ENCODE measurements around the gene ATOSB. TPM values are rescaled to one million over a fixed set of nuclear protein-coding genes. Genes with fewer than 3 reads are reported as not detected.
A peak's percentile ranks its signal among the peaks of the same experiment; 100 is the strongest.

ATOSB gene
- total and polyA plus RNA-seq, 4 donors = 9.5 to 32.0 (median 23.0) TPM

GRCh38 chr9:35097573-35097972, 18.1 kb downstream of the ATOSB start:
- WGBS, 2 donors = 88 to 95% methylated on average over 3 of the region's 3 CpGs
- no peak for TF ChIP-seq CTCF (IDR thresholded peaks at IDR 0.05; ENCODE audit: control extremely low read depth, extremely low read depth)
- ATAC-seq (ENCODE audit: insufficient read depth, low FRiP score) = no peak
- Histone ChIP-seq H3K27ac (ENCODE audit: low read depth in 1 of 2, low read length in 1 of 2) (no peak overlapping the region), H3K4me1 (ENCODE audit: control insufficient read depth in 5 of 5, insufficient read depth in 5 of 5, low read length in 5 of 5) (peaks cover 4 to 15% (median 8%) of the 10 kb centered on the region in 5 donors), H3K4me3 (no peak overlapping the region), H3K9me3 (ENCODE audit: control insufficient read depth in 4 of 4, insufficient read depth in 3 of 4, low read length in 3 of 4) (no peaks in the 10 kb centered on the region), H3K27me3 (ENCODE audit: control insufficient read depth in 3 of 3, insufficient read depth in 3 of 3, low read length in 2 of 3) (no peaks in the 10 kb centered on the region), H3K9ac (ENCODE audit: insufficient read depth in 1 of 2, low read length in 2 of 2) (no peak overlapping the region), H3K36me3 (ENCODE audit: control insufficient read depth in 4 of 4, insufficient read depth in 4 of 4, low read length in 4 of 4) (peaks cover 0 to 20% (median 18%) of the 10 kb centered on the region in 4 donors)
- no peak for DNase-seq

GRCh38 chr9:35096035-35096849, 19.4 kb downstream of the ATOSB start, which contains the start of gene PIGO:
Gene PIGO, minus strand, starts transcription at chr9:35096591. Its CDS starts 1,026 bp downstream, at chr9:35095565.
- H3K36me3 ChIP-seq (ENCODE audit: control insufficient read depth in 4 of 4, insufficient read depth in 4 of 4, low read length in 4 of 4) = peaks cover 2 to 32% (median 16%) of the 10 kb centered on the region in 4 donors
- H3K4me3 ChIP-seq = peak within 1 kb of the TSS; percentile 71
- no peaks in the 10 kb centered on the region for H3K27me3 ChIP-seq (ENCODE audit: control insufficient read depth in 3 of 3, insufficient read depth in 3 of 3, low read length in 2 of 3)
- peak within 1 kb of the TSS; percentile 94 to 97 for H3K27ac ChIP-seq (ENCODE audit: low read depth in 1 of 2, low read length in 1 of 2)
- ATAC-seq (ENCODE audit: insufficient read depth, low FRiP score) = peak; percentile 96
- peak; percentile 86 to 90 (median 89) for DNase-seq
- no peaks in the 10 kb centered on the region for H3K9me3 ChIP-seq (ENCODE audit: control insufficient read depth in 4 of 4, insufficient read depth in 3 of 4, low read length in 3 of 4)
- WGBS, 2 donors = 0% methylated on average over 52 to 53 of the region's 53 CpGs
- peak within 1 kb of the TSS; percentile 83 to 85 for H3K9ac ChIP-seq (ENCODE audit: insufficient read depth in 1 of 2, low read length in 2 of 2)
- TF ChIP-seq CTCF (IDR thresholded peaks at IDR 0.05; ENCODE audit: control extremely low read depth, extremely low read depth) = peak; percentile 77
- peaks cover 0 to 6% (median 0%) of the 10 kb centered on the region in 5 donors for H3K4me1 ChIP-seq (ENCODE audit: control insufficient read depth in 5 of 5, insufficient read depth in 5 of 5, low read length in 5 of 5)

GRCh38 chr9:35091536-35091935, 24.1 kb downstream of the ATOSB start:
- Histone ChIP-seq H3K36me3 (ENCODE audit: control insufficient read depth in 4 of 4, insufficient read depth in 4 of 4, low read length in 4 of 4) (peaks cover 13 to 51% (median 18%) of the 10 kb centered on the region in 4 donors), H3K27me3 (ENCODE audit: control insufficient read depth in 3 of 3, insufficient read depth in 3 of 3, low read length in 2 of 3) (no peaks in the 10 kb centered on the region), H3K9me3 (ENCODE audit: control insufficient read depth in 4 of 4, insufficient read depth in 3 of 4, low read length in 3 of 4) (no peaks in the 10 kb centered on the region), H3K4me3 (no peak overlapping the region), H3K4me1 (ENCODE audit: control insufficient read depth in 5 of 5, insufficient read depth in 5 of 5, low read length in 5 of 5) (peaks cover 0 to 6% (median 0%) of the 10 kb centered on the region in 5 donors), H3K27ac (ENCODE audit: low read depth in 1 of 2, low read length in 1 of 2) (no peak overlapping the region), H3K9ac (ENCODE audit: insufficient read depth in 1 of 2, low read length in 2 of 2) (no peak overlapping the region)
- DNase-seq (no peak), ATAC-seq (ENCODE audit: insufficient read depth, low FRiP score) (no peak)
- WGBS, 2 donors = 97 to 98% methylated on average over 17 of the region's 17 CpGs
- TF ChIP-seq CTCF (IDR thresholded peaks at IDR 0.05; ENCODE audit: control extremely low read depth, extremely low read depth) = no peak

Data from lung (tissue), 12 donors.